ENCODE measurements around the gene MIDN. TPM values are rescaled to one million over a fixed set of nuclear protein-coding genes. Genes with fewer than 3 reads are reported as not detected.

The MIDN gene
- total and polyA plus RNA-seq, 12 donors = 8.6 to 189 (median 59.9) TPM

DNA sequence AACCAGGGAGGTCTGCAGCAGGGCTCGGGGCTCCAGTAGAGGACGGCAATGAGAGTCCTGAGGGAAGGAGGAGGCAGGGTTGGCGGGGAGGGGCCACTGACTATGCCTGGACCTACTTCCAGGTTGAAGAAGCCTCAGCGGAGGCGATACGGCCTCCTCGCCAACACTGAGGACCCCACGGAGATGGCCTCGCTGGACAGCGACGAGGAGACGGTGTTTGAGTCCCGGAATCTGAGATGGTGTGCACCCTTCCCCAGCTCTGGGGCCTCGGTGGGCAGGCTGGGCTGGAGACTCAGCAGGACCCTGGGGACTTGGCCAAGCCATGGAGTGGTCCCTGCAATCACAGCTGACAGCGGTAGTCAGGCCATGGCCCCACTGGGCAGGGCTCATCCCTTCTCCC is 28.7 kb downstream of the MIDN start:
- peak in 3 of 7 donors; percentile 36 to 55 (median 45) for DNase-seq
- Histone ChIP-seq H3K36me3 (replicated peaks in 1 of 2) (peaks cover 0 to 48% of the 10 kb centered on the region in 2 donors), H3K4me3 (no peak overlapping the region), H3K9me3 (replicated peaks in 1 of 3) (no peaks in the 10 kb centered on the region), H3K27me3 (no peaks in the 10 kb centered on the region), H3K27ac (peak overlapping the region in 1 of 5 donors; percentile 13), H3K4me1 (replicated peaks in 1 of 2) (peaks cover 25 to 41% of the 10 kb centered on the region in 2 donors)
- intact Hi-C loops (cut with DNase I) = loop anchor here in 1 of 2 donors (10.0 kb wide), 1 partner anchor 158 kb away; the partner anchor contains the start of gene RPS15
- TF ChIP-seq CTCF (IDR thresholded peaks at IDR 0.05) = no peak
- TF ChIP-seq POLR2A (IDR thresholded peaks at IDR 0.05) = no peak
- WGBS, 4 donors = 88 to 97% (median 94%) methylated on average over 15 of the region's 15 CpGs

- DNase-seq = no peak
- no peaks in the 10 kb centered on the region for H3K9me3 ChIP-seq (replicated peaks in 1 of 3)
- intact Hi-C loops (cut with DNase I) = loop anchor here in 1 of 2 donors (10.0 kb wide), 1 partner anchor 157 kb away; the partner anchor contains the start of gene RPS15
- H3K27ac ChIP-seq = no peak overlapping the region
- peaks cover 25 to 31% of the 10 kb centered on the region in 2 donors for H3K4me1 ChIP-seq (replicated peaks in 1 of 2)
- peaks cover 0 to 38% of the 10 kb centered on the region in 2 donors for H3K36me3 ChIP-seq (replicated peaks in 1 of 2)
- no peak for TF ChIP-seq CTCF (IDR thresholded peaks at IDR 0.05)
- no peak for TF ChIP-seq POLR2A (IDR thresholded peaks at IDR 0.05)
- H3K27me3 ChIP-seq = peaks cover 3% of the 10 kb centered on the region
- 79 to 92% (median 89%) methylated on average over 2 to 12 of the region's 12 CpGs for WGBS, 4 donors
- no peak overlapping the region for H3K4me3 ChIP-seq
These were observed 29.7 kb downstream of the MIDN start for GRCh38 chr19:1278074-1278473.

DNA sequence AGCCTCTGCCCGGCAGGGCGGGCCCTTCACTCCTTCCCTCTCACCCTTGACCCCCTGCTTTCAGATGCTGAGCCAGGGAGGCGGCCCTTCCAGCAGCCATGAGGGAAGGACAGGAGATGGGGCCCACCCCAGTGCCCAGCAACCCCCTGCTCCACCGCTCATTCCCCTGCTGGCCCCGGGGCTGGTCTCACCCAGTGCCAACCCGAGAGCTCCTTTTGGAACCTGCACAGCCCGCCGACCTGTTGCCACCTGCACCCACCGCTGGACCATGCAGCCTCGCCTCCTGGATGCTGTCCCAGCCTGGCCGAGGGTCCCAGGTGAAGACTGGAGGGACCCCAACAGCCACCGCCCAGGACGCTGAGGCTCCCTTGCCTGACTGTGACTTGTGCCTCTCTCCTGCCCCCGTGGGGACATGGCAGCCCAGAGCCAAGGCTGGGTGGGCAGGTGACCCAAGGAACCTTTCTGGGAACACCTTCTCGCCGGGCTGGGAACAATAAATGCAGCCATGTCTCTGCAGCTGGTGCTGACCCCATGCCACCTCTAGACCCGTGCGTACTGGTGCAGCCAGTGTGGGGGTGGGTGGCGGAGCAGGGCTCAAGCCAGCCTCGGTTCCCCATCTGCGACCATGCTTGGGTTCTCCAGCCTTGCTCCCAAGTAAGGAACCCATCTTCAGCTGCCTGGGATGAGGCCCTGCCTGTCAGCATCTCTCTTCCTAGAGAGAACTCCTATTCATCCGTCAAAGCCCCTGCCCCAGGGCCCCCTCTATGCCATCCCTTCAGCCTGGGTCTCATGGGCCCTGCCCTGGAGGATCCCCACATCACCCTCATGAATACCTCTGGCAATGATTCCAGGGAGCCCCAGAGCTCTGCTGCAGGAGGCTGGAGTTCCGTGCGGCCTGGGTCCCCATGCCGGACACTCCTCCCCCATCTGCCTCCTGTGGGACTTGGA is 30.6 kb downstream of the MIDN start:
- TF ChIP-seq CTCF (IDR thresholded peaks at IDR 0.05) (no peak), POLR2A (IDR thresholded peaks at IDR 0.05) (no peak)
- no peak overlapping the region for H3K4me3 ChIP-seq
- 76 to 86% (median 83%) methylated on average over 15 to 25 of the region's 25 CpGs for WGBS, 4 donors
- DNase-seq = peak in 3 of 7 donors; percentile 29 to 67 (median 50)
- peaks cover 9% of the 10 kb centered on the region for H3K27me3 ChIP-seq
- no peak overlapping the region for H3K27ac ChIP-seq
- peaks cover 0 to 29% of the 10 kb centered on the region in 2 donors for H3K36me3 ChIP-seq (replicated peaks in 1 of 2)
- peaks cover 21 to 27% of the 10 kb centered on the region in 2 donors for H3K4me1 ChIP-seq (replicated peaks in 1 of 2)
- H3K9me3 ChIP-seq (replicated peaks in 1 of 3) = no peaks in the 10 kb centered on the region
- intact Hi-C loops (cut with DNase I) = loop anchor here in 1 of 2 donors (10.0 kb wide), 1 partner anchor 156 kb away; the partner anchor contains the start of gene RPS15

GRCh38 chr19:1279782-1280341 is 31.5 kb downstream of the MIDN start:
- intact Hi-C loops (cut with DNase I) = loop anchor here (10.0 kb wide), 3 partner anchors 105 to 235 kb away; partner anchors contain the start of genes ADAMTSL5 (in 1 of the 2), NDUFS7 (in 1 of the 2) and RPS15 (in 1 of the 2)
- Histone ChIP-seq H3K4me3 (no peak overlapping the region), H3K36me3 (replicated peaks in 1 of 2) (peaks cover 0 to 20% of the 10 kb centered on the region in 2 donors), H3K9me3 (replicated peaks in 1 of 3) (no peaks in the 10 kb centered on the region), H3K4me1 (replicated peaks in 1 of 2) (peaks cover 12 to 18% of the 10 kb centered on the region in 2 donors), H3K27me3 (peaks cover 18% of the 10 kb centered on the region), H3K27ac (no peak overlapping the region)
- TF ChIP-seq POLR2A (IDR thresholded peaks at IDR 0.05) (no peak), CTCF (IDR thresholded peaks at IDR 0.05) (peak; percentile 91 to 97 (median 93))
- DNase-seq = peak; percentile 79 to 93 (median 86)
- WGBS, 4 donors = 27 to 51% (median 28%) methylated on average over 3 to 10 of the region's 10 CpGs

All from adrenal gland (tissue), 12 donors.